ENCODE results near the gene SYTL5.
"Not testable (repeated sequence)": the region's sequence is repeated elsewhere in the genome, so short reads cannot be mapped to it uniquely, and the experiment has no call there.

Gene SYTL5

GRCh38 chrX:38006291-38006690 is at the start of gene SYTL5:
SYTL5 (plus strand) TSS chrX:38006553; CDS start chrX:38033890, 27,337 bp downstream.
- DNase-seq (ENCODE audit: low spot score), result no peak

DNA sequence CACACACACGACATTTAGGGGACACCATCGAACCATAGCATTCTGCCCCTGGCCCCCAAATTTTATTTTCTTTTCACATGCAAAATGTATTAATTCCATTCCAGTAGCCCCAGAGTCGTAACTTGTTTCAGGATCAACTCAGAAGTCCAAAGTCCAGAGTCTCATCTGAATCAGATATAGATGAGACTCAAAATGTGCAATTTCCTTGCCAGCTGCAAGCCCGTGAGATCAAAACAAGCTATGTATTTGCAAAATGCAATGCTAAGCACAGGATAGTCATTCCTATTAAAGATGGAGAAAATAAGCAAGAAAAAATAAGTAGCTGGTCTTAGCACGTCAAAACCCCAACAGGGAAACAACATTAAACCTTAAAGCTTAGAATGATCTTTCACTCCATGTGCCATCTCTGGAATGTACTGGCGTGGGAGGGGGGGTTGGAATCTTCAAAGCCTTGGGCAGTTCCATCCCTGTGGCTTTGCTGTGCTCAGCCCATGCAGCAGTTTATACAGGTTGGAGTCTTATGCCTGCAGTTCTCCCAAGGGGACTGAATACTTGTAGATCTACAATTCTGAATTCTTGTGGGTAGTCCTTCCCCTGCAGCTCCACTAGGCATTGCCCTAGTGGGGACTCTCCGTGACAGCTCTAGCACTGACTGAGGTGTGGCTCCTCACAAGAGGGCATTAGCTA is 47.7 kb upstream of the SYTL5 start:
- DNase-seq (ENCODE audit: low spot score), result no peak

DNA sequence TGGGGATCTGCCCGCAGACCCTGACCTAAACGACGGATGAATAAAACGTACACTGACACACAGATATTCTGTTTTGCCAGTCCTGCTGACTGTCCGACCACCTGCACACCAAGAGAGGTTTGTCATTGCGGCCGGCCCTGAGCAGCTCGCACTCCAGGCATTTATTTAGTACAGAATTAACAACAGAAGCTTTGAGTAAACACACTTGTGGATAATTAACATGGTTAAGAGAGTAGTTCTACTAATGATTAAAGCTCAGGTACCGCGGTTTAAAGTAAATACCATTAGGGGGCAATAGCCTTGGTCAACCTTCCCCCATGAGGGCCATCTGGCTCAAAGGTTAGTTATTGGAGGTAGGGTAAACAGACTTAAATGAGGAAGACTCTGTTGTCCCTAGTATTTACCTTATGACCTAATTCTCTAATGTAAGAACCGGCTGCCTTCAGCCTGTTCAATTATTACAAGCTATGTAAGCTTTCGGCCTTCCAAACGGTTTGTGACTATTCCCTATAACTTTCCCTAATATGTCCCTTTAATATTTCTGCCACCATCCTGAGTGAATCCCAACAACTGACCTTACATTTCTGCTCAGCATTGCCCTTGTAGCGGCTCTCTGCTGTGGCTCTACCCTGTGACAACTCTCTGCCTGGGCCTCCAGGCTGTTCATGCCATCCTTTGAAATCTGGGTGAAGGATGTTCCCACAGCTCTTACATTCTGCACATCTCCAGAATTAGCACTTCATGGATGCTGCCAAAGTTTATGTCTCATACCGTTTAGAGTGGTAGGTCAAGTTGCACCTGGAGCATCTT is 46.9 kb upstream of the SYTL5 start:
- peak; percentile 5 for DNase-seq (ENCODE audit: low spot score)

DNA sequence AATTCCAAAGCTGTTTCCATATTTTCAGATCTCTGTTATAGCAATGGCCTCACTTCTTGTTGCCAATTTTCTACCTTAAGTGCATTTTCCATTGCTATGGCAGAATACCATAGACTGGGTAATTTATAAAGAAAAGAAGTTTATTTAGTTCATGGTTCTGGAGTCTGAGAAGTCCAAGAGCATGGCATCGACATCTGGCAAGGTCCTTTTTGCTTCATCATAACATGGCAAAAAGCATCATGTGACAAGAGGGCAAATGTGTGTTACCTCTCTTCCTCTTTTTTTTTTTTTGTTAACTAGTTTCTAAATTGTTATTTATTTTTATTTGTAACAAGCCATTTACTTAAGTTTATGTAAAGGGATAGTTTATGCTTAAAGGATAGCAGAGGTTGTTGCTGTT is 45.2 kb upstream of the SYTL5 start:
- no peak for DNase-seq (ENCODE audit: low spot score)

GRCh38 chrX:37967714-37968113 is 38.6 kb upstream of the SYTL5 start:
- DNase-seq (ENCODE audit: low spot score), result no peak

DNA sequence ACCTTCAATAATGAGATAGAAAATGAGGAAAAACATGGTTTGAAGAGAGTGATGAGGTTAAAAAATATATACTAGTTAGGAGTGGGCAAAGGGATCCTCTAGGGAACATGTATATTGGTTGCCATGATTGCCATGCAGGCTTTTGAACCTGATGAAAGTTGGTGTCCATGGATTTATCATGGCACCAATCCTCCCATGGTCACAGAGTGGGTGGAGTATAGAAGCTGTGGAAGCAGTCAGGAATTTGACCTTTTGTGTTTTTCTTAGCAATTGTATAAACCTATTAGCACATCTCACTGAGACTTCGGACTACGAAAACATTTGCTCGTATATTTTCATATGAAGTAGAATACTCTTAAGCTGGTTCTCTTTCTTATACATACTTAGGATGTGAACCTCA is 30.9 kb upstream of the SYTL5 start:
- no peak for DNase-seq (ENCODE audit: low spot score)

- no peak for DNase-seq (ENCODE audit: low spot score)
These were observed 30.2 kb upstream of the SYTL5 start for GRCh38 chrX:37976153-37976552.

GRCh38 chrX:37984880-37985279 is 21.5 kb upstream of the SYTL5 start:
- no peak for DNase-seq (ENCODE audit: low spot score)

- no peak for DNase-seq (ENCODE audit: low spot score)
These were observed 19.5 kb upstream of the SYTL5 start for GRCh38 chrX:37986893-37987292.

DNA sequence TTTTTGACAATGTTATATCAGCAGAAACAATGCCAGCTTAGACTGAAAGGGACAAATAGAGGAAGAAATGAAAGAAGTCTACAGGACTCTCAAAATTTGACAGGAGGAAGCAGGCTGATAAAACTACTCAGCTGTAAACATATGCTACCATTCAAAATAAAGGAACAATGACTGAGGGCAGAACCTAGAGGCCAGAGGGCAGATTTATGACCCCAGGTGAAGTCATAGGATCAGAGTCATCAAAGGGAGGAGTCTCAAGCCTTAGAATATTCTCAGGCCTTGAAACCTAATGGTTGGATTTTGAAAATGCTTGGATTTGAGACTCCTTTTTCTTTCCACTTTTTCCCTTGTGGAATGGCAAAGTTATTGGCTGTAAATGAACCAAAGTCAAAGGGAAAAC is 17.0 kb upstream of the SYTL5 start:
- no peak for DNase-seq (ENCODE audit: low spot score)

DNA sequence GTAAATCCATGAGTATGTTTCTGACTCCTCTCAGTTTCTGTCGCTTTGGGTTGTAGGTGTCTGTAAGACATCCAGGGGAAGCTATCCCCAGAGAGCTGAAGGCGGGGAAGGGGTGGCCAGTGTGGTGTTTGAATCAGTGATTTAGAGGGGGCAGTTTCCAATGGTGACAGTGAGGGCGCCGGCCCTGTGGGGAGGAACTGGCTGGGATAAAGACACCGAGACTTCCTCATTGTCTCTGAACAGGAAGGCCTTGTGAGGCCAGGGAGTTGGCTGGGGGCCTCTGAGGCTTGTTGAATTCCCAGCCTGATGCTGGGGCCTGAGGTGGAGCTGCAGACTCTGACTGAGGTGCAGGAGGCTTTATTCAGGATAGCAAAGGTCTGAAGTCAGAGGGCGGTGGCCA is 15.1 kb upstream of the SYTL5 start:
- DNase-seq (ENCODE audit: low spot score), result not testable (repeated sequence)

GRCh38 chrX:37993176-37993575 is 13.2 kb upstream of the SYTL5 start:
- no peak for DNase-seq (ENCODE audit: low spot score)

- no peak for DNase-seq (ENCODE audit: low spot score)
These were observed 12.3 kb upstream of the SYTL5 start for GRCh38 chrX:37993837-37994619.

DNA sequence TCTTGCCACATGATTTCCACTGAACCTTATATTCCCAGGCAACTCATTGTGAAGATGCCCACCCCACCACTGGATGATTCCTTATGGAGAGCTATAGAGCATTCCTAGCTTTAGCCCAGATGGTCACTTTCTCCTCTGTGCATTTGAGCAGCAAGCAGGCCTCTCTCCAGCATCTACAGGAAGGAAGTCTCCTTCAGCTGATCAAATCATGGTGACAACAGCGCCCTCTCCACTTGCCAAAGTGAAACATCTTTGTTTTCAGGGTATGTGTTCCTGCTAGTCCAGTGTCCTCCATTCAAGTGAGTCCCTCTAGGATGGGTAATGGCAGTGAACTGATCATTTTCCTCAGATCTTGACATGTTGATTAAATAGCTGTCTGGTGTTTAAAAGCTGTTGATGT is 10.9 kb upstream of the SYTL5 start:
- no peak for DNase-seq (ENCODE audit: low spot score)

GRCh38 chrX:37997096-37997495 is 9.3 kb upstream of the SYTL5 start:
- DNase-seq (ENCODE audit: low spot score), result no peak

GRCh38 chrX:37998586-37999262 is 7.6 kb upstream of the SYTL5 start:
- DNase-seq (ENCODE audit: low spot score), result no peak

DNA sequence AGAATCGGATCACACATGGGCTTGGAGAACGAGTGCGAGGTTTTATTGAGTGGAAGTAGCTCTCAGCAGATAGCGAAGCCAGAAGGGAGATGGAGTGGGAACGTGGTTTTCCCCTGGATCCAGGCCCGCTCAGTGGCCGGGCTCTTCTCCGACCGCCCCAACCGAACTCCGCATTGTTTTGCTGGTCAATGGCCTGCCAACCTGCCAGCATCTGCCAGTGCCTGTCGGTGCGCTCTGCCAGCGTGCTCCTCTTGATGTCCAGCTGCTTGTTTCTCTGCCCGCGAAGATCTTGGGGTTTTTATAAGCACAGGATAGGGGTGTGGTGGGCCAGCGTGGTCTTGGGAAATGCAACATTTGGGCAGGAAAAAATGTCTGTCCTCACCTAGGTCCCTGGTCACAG is 5.6 kb upstream of the SYTL5 start:
- DNase-seq (ENCODE audit: low spot score), result no peak

DNA sequence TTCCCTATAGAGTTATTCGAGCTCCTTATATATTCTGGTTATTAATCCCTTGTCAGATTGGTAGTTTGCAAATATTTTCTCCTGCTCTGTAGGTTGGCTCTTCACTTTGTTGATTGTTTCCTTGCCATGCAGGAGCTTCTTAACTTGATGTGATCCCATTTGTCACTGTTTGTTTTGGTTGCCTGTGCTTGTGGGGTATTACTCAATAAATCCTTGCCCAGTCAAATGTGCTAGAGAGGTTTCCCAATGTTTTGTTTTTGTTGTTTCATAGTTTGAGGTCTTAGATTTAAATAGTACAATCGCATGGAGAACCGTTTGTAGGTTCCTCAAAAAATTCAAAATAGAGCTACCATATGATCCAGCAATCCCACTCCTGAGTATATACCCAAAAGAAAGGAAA is 2.3 kb upstream of the SYTL5 start:
- no peak for DNase-seq (ENCODE audit: low spot score)

DNA sequence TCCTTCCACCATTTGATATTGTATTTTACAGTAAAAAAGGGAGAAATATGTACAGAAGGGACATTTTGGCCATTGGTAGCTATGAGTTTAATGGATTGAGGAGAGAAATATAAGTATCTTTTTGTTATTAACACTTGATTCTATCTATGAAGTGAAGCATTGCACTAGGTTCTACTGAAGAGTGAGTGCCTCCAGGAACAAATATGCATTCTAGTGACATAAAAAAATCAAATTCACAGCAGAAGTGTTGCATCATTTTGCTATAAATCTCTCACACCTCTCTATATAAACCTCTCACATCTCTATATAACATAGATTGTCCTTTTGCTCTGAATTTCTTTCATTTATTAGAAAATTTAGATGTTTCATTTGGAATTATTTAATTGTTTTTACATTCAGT is 425 bp downstream of the SYTL5 start:
- no peak for DNase-seq (ENCODE audit: low spot score)

GRCh38 chrX:38008658-38009057 is 2.3 kb downstream of the SYTL5 start:
- no peak for DNase-seq (ENCODE audit: low spot score)

DNA sequence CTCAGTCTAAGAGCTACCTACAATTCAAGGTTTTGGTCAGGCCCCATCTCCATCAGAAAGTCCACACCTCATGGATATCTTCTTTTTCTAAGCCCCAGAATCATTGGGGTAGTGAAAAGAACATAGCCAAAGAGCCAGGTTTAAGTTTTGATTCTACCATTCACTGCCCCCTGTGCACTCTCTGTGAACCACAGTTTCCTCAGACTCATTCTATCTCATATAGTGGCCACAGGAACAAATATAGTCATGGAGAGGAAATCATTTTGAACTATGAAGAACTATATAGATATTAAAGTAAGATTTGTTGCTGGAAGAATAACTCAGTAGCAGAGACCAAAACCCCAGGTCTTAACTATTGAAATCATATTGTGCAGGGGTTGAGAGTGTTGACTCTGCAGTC is 3.3 kb downstream of the SYTL5 start:
- DNase-seq (ENCODE audit: low spot score), result no peak

DNA sequence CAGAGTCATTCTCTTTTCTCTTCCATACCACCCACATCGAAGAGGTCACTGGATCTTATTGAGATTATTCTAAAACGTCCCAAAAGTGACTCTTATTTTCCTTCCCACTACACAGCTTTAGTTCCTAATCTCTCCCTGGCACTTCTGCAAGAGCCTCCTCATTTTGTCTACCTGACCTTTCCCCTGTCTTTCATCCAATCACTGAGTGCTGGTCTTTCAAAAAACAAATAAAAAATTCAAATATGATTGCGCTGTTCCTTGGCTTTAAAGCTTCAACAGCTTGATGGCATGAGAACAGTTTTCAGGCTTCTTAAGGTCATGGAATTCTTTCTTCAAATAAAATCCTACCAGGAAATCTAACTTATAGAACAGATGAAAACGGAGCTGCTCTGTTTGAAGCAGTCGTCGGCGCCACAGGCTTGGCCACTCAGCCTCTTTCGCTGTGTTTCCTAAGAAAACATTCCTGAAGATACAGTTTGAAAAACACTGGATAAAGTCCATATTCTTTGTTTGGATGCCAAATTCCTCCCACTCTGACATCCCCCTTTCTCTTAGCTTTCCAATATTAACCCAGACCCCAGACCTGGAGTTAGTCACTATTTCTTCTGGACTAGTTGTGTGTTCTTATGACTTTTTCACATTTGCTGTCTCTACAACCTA is 12.5 kb downstream of the SYTL5 start:
- DNase-seq (ENCODE audit: low spot score), result no peak
